Measurements from ENCODE around the gene FBXL13.

- TF ChIP-seq POLR2A (IDR thresholded peaks at IDR 0.05) (no peak), CTCF (IDR thresholded peaks at IDR 0.05) (no peak)
These were observed 31.6 kb upstream of the FBXL13 start for GRCh38 chr7:103106005-103106702.
